Stimulated activated CD8-positive, alpha-beta memory T cell treated with anti-CD3 and anti-CD28 coated beads, Interleukin-12 subunit alpha, Interleukin-12 subunit beta, amount 100 ng/mL, for 4 hours (primary cell): Measurements from ENCODE around the gene SNX8.
A peak's percentile ranks its signal among the peaks of the same experiment; 100 is the strongest.

ENCODE experiments used
- DNase-seq: peaks from one replicate; pipeline ENCODE4 v3.0.0-alpha.2; 2020; ENCODE audit warnings: low read depth

SNX8 gene

DNA sequence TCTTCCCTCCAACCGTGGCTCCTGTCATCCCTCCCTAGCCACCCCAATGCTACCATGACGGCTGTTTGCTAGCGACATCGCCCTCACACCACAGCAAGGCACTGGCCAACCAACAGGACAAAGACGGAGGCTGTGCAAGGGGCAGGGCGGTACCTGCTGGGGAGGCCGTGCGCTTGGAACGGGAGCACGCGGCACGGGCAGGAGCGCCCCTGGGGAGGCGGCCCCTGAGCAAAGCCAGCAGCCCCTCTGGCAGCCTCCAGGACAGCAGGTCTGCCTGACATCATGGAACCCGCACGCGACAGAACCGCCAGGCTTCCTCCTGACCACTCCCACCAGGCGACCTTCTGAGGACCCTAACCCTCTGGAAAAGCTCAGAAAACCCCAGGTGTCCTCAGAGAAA is 94.2 kb downstream of the SNX8 start:
- no peak for DNase-seq

- DNase-seq: no peak
Measured at GRCh38 chr7:2219606-2220005, 94.6 kb downstream of the SNX8 start.

DNA sequence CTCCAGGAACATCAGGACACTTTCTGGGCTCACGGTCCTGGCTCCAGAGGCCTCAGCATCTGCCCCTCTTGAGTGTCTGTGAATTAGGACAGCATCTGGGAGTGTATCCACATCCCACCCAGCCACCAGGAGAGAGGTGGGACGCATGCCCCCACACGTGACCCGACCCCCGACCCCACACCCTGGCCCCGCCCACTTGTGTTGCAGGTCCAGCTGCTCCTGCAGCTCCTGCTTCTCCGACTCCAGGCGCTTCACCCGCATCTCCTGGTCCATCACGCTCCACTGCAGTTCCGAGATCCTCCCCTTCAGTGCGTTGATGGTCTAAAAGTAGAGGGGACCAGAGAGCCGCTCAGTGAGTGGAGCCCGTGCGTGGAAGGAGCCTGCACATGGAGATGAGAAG is 95.1 kb downstream of the SNX8 start:
- no peak for DNase-seq

- no peak for DNase-seq
Measured at GRCh38 chr7:2218444-2218785, 95.8 kb downstream of the SNX8 start.

DNA sequence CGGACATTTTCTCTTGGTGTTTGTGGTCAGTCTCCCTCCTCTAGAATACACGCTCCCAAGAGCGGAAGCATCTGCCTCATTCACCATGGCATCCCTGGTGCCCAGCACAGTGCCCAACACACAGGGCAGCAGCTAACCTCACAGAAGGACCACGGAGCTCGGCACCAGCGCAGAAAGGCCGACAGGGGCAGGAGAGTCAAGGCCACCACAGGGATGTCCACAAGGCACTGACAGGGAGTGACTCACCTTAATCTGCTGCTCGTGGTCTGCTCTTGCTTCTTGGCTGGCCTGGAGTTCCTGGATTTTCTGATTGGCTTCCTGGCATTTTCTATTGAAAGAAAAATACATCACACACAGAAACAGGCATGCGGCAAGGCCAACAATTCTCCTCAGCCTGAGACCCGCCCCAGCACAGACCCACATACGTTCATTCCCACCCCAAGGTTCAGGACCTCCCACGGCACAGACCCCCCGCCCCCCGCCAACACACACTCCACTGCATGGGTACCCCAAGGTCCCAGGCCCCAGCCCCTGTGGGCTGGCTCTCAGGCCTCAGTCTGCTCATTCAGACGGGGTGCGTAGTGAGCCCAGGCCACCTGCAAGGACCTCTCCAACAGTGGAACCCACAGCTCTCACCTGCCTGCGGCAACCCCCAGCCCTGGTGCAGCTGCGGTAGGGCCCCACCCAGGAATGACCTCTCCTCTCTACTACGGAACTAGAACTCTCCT is 96.4 kb downstream of the SNX8 start:
- no peak for DNase-seq

DNA sequence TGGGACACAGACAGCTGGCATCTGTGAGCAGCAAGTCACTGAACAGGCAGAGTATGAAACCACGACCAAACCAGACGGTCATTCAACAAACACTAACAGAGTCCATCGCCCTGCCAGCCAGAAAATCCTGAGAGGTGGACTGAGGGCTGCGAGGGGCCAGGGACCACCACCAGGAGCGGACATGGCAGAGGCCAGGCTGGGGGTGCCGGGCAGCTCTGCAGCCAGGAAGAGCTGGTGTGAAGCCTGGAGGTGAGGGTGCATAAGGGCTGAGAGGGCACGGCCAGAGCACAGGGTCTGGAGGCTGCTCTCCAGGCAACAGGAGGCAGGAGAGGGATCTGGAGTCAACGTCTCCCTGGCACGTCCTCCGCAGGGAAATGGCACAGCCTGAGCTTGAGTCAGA is 97.0 kb downstream of the SNX8 start:
- no peak for DNase-seq

- no peak for DNase-seq
Measured at GRCh38 chr7:2215851-2216250, 98.4 kb downstream of the SNX8 start.

DNA sequence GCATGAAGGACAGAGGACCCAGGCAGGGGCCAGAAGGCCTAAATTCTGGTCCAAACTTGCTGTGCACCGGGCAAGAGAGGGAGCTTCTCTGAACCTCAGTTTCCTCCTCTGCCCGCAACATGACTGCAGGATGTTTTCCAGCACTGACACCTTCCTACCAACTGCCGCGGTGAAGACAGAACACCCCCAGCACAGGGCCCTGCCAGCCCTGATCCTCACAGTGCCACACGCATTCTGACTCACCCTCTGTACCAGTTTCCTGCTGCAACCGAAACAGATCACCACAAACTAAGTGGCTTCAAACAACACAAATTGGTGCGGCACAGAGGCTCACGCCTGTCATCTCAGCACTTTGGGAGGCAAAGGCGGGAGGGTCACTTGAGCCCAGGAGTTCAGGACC is 99.6 kb downstream of the SNX8 start:
- no peak for DNase-seq

GRCh38 chr7:2213551-2214215 is 100.6 kb downstream of the SNX8 start:
- DNase-seq: no peak

GRCh38 chr7:2212906-2213305 is 101.3 kb downstream of the SNX8 start:
- DNase-seq: no peak

DNA sequence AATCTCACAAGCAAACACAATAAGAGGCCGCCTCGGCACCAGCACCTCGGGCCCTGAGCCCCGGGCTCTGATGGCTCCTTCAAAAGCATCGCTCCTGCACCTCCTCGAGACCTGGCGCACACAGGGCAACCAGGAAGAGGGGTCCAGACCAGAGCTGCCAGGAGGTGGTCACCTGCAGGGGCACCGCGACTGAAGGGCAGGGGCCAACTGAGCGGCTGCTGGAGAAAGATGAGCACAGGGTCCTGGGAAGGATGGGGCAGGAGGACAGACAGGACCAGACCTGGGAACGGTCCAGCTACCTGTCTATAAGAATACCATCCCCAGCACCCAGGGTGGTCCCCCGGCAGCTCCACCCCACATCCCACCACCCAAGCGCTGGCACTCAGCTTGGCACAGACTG is 102.3 kb downstream of the SNX8 start:
- DNase-seq: no peak

- no peak for DNase-seq
Measured at GRCh38 chr7:2211259-2211880, 102.9 kb downstream of the SNX8 start.

DNA sequence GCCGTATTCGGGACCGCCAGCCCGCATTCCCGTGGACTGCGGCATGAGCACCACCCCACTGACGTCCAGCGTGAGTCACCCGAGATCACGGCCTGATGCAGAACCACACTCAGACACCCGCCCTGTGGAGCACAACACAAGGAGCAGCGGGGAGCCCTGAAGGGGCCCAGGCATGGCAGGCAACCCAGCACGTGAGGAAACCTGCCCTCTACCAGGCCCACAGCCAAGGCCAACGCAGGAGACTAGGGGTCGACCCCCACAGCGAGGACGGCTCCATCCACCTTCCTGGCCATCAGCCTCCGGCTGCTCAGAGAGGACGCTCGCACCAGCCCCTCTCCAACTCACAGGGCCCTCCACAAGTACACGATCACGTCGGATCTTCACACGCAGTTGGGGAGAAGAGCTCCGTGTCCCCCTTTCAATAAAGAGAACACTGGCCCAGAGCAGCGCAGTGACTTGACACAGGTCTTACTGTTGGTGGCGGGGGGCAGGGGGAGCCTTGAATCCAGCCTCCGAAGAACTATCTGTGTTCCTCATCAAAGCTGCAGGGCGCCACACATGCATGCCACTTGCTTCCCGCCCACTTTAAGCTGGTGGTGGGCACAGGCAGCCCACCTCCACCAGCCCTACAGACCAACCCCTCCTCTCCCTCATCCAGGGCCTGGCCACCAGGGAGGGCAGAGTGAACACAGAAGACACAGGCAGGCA is 103.5 kb downstream of the SNX8 start:
- DNase-seq: no peak

DNA sequence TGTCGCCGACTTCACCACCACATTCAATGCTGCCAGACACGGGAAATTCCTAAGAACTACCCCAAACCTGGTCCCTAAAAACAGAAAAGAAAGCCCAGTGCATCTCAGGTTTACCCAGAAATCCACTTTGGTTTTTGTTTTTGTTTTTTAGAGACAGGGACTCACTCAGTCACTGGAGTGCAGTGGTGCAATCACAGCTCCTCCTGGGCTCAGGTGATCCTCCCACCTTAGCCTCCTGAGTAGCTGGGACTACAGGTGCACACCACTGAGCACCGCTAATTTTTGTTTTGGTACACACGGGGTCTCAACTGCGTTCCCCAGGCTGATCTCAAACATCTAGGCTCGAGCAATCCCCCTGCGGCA is 104.3 kb downstream of the SNX8 start:
- no peak for DNase-seq

DNA sequence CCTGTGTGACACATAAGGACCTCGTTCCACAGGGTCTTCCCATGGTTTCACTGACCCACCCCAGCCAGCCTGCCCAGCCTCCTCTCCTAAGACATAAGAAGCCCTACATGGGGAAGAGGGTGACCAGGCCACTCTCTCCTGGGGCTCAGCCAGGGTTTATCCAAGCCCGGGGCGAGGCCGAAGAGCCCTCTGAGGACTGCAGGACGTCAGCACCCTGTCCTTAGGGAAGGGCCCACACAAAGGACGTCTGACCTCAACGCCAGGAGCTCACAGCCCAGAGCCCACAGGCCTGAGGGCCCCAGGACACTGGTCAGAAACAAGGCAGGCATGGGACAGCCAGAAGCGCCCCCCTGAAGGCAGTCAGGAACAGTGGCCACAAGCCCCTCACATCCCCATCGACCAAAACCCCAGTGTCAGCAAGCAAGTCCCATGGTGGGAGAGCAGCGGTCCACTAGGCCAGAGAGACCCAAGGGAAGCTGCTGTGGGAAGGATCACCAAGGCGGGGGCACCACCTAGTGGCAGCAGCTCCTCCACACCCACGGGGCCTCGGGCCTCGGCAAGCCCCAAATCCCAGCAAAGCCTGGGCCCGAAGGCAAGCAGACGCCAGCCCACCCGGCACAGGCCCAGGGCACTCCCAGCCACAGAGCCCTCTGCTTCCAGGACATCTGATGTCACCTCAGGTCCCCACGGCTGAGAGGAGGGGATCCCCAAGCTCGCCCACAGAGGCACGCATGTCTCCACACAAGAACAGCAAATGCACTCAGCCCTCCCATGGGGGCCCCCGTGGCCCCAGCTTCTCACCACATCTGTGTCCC is 104.9 kb downstream of the SNX8 start:
- DNase-seq: peak; percentile 14

DNA sequence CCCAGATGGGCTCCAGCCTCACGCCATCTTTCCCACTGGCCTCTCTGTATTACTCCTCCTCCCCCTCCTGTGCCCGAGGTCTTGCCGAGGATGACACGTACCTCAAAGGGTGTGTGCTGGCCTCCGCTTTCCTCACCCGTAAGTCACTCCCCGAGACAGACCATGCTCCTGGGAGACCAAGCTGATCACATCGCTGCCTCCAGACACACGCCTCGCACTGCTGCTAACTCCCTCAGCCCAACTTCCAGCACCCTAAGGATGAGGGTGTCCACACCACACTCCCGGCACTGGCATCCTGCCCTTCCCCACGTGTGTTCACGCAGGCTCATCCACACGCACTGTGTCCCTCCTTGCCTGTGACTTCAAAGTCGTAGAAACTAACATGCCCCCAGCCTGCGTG is 105.5 kb downstream of the SNX8 start:
- no peak for DNase-seq

DNA sequence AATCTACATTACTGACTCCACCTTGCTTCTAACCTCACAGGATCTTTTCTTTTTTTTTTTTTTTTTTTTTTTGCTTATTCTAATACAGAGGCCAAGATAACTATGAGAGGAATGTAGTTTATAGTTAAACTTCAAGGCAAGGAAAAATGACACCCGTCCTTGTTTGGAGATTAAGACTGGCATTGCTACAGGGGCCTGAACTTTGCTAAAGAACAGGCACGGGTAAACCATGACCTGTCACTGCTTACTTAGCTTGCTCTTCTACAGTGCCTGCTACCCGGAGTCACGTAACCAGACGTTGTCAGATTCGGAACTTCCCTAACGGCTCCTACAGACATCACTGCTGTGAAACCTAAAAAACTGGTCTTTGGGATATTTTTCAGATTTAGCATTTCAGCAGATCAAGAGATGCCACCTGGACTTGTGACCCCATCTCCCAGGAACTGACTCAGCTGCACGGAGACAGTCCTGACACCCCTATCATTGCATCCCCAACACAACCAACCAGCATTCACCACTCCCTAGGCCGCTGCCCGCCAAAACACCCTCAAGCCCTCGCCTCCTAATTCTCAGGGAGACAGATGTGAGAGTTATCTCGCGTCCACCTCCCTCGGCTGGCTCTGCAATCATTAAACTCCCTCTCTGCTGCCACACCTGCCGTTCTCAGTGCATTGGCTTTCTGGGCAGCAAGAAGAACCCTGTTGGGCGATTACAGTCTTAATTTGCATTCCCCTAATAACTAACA is 109.0 kb downstream of the SNX8 start:
- no peak for DNase-seq

DNA sequence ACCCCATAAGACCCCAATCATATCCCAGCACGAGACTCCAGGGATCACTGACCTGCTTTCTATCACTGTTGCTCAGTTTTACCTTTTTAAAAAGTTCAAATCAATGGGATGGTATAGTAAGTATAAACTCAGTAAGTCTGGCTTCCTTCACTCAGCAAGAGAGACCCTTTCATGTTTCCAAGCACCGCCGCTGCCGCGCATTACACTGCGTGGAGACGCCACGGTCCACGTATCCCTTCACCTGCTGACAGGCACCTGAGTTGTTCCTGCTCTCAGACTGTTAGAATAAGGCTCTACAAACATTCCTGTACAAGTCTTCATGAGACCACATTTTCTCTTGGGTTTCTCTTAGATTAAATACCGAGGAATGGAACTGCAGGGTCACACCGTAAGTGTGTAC is 109.8 kb downstream of the SNX8 start:
- no peak for DNase-seq

DNA sequence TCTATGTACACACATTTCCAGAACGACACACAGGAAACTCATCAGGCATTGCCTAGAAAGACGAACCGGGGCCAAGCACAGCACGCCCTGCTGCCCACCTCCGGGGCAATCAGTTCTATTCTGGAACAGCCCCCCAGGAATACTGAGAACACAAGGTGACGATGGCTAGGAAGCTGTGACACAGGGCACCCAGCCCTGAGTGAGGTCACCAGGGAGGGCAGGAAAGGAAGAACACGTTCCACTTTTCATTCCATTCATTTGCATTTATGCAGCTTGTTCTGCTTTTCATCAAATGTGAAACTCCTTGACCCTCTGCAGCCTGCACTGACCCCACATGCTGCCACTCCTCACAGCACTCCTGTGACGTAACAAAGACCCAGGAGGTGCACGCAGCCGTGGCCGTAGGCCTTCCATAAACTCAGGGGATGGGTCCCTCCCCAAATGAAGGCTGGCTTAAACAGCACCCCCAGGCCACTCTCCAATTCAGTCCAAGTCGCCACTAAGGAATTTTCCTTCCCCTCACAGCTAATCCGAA is 110.4 kb downstream of the SNX8 start:
- no peak for DNase-seq

- DNase-seq: no peak
Measured at GRCh38 chr7:2202901-2203765, 111.1 kb downstream of the SNX8 start.
